Thoracic aorta (tissue), 2 donors: ENCODE results near the gene LIAS. TPM values are rescaled to one million over a fixed set of nuclear protein-coding genes. Genes with fewer than 3 reads are reported as not detected.
A peak's percentile ranks its signal among the peaks of the same experiment; 100 is the strongest.

Experiments
- ATAC-seq: fragments of 150-250 bp; one replicate; pipeline ENCODE4 v1.8.0; 2017; ENCODE audit warnings: low read depth; ENCODE audit not compliant: insufficient number of reproducible peaks, low FRiP score
- DNase-seq: peaks from one replicate; pipeline ENCODE4 v3.0.0-alpha.2; 2020; ENCODE audit warnings: low spot score
- H3K27ac ChIP-seq, 2 donors: fragments of 200-600 bp; sonication (generic); 1 replicate in 1 of 2; 2 replicates in 1 of 2; pipeline ENCODE4 v1.5.1; 2016; ENCODE audit warnings: mild to moderate bottlenecking in 2 of 2, moderate library complexity in 2 of 2
- H3K27me3 ChIP-seq: fragments of 200-600 bp; sonication (generic); replicated peaks from 2 replicates; pipeline ENCODE4 v1.6.0; 2016; ENCODE audit warnings: mild to moderate bottlenecking; ENCODE audit not compliant: insufficient read depth
- H3K36me3 ChIP-seq: fragments of 200-600 bp; sonication (generic); one replicate; pipeline ENCODE4 v1.5.1; 2016
- H3K4me1 ChIP-seq, 2 donors: fragments of 200-600 bp; sonication (generic); 1 replicate in 1 of 2; 2 replicates in 1 of 2; pipeline versions ENCODE4 v1.5.1 to v1.6.0; 2016; ENCODE audit warnings: low read depth in 2 of 2, mild to moderate bottlenecking in 1 of 2; ENCODE audit not compliant: control insufficient read depth in 1 of 2
- H3K4me3 ChIP-seq: fragments of 200-600 bp; sonication (generic); 2 replicates; pipeline ENCODE4 v1.5.1; 2016; ENCODE audit warnings: mild to moderate bottlenecking
- H3K9me3 ChIP-seq: fragments of 200-600 bp; sonication (generic); 2 replicates; pipeline ENCODE4 v1.5.1; 2016
- total RNA-seq, 2 donors: library from RNA; depleted of rRNA; stranded (reverse); fragments of >200 nt; gene quantifications; one replicate each; pipeline versions ENCODE4 v1.1.0 to v1.2.3, GENCODE V29; 2016
- TF ChIP-seq, protein P1 (sequence below): fragments of 200-600 bp; sonication (generic); IDR thresholded peaks from one replicate; pipeline ENCODE4 v1.5.1; 2019; ENCODE audit warnings: antibody characterized with exemption

Gene LIAS
- total RNA-seq, 2 donors from 2014 or later = 4.7 to 9.2 TPM

DNA sequence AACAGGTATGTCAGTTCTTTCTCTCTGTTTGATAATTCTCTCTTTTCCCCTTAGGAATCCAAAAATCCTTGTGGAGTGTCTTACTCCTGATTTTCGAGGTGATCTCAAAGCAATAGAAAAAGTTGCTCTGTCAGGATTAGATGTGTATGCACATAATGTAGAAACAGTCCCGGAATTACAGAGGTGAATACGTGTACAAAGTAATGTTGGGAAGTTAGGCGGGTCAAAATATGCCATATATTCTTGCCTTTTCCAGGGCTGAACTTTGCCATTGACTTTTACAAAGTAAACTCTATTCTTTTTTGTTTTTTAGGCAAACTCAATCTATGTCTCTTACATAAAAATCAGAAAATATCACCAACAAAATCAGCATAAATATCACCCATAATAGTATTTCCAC, 8.6 kb downstream of the LIAS start:
- DNase-seq (no peak), ATAC-seq (no peak)
- TF ChIP-seq, protein P1, sequence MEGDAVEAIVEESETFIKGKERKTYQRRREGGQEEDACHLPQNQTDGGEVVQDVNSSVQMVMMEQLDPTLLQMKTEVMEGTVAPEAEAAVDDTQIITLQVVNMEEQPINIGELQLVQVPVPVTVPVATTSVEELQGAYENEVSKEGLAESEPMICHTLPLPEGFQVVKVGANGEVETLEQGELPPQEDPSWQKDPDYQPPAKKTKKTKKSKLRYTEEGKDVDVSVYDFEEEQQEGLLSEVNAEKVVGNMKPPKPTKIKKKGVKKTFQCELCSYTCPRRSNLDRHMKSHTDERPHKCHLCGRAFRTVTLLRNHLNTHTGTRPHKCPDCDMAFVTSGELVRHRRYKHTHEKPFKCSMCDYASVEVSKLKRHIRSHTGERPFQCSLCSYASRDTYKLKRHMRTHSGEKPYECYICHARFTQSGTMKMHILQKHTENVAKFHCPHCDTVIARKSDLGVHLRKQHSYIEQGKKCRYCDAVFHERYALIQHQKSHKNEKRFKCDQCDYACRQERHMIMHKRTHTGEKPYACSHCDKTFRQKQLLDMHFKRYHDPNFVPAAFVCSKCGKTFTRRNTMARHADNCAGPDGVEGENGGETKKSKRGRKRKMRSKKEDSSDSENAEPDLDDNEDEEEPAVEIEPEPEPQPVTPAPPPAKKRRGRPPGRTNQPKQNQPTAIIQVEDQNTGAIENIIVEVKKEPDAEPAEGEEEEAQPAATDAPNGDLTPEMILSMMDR = no peak
- no peaks in the 10 kb centered on the region for H3K27me3 ChIP-seq
- H3K9me3 ChIP-seq = no peaks in the 10 kb centered on the region
- H3K4me1 ChIP-seq = no peaks in the 10 kb centered on the region
- no peak overlapping the region for H3K4me3 ChIP-seq
- H3K36me3 ChIP-seq = peaks cover 10% of the 10 kb centered on the region
- no peak overlapping the region for H3K27ac ChIP-seq

DNA sequence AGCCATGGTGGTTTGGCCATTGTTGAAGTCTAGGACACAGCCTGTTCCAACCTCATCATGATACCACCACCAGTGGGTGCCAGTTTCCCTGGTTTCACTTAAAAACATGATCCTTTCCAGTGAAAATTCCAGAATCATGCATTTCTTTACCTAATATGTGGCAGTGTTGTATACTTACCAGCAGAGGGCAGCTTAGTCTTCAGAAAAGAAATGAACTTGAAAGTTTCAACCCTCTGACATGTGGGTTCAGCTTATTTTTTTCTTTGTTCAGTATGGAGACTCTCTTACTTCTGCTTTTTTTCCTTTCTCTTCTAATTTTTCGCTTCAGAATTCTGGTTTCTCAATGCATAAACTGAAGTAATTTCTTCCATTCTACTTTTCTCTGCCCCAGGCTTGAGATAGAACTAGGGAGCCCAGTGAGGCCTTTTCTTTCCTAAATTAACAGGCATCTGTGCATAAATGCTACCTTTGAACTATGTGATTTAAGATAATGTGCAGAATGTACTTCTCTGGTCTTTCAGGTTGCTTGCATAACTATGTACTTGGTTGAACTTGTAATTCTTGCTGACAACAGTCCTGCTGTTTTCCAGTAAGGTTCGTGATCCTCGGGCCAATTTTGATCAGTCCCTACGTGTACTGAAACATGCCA, 10.7 kb downstream of the LIAS start:
- peak overlapping the region in 1 of 2 donors; percentile 7 for H3K27ac ChIP-seq
- H3K36me3 ChIP-seq = peaks cover 1% of the 10 kb centered on the region
- DNase-seq = no peak

DNA sequence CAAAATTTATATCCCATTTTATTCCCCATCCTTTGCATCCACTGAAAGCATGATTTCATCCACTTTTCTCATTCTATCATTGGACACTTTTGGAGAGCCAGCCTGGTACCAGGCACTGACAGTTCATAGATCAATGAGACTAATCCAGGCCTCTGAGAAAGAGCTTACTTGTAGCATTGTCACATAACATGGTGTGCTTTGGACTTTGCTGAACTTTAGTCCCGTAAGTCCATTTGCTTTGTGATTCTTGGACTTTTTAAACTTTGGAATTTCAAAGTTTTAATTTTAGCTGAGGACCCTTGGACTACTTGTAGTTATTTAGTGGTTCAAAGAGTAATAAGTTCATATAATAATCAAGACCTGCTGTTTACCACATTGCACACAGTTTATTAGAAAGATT, 11.5 kb downstream of the LIAS start:
- H3K27ac ChIP-seq = no peak overlapping the region
- no peaks in the 10 kb centered on the region for H3K36me3 ChIP-seq
- TF ChIP-seq, protein P1 = no peak
- no peaks in the 10 kb centered on the region for H3K27me3 ChIP-seq
- ATAC-seq (no peak), DNase-seq (no peak)
- H3K4me1 ChIP-seq = no peaks in the 10 kb centered on the region
- no peak overlapping the region for H3K4me3 ChIP-seq
- H3K9me3 ChIP-seq = no peaks in the 10 kb centered on the region

More for the DNA sequence above, 10.7 kb downstream of the LIAS start:
- no peaks in the 10 kb centered on the region for H3K4me1 ChIP-seq
- H3K4me3 ChIP-seq = no peak overlapping the region
- no peaks in the 10 kb centered on the region for H3K27me3 ChIP-seq
- H3K9me3 ChIP-seq = no peaks in the 10 kb centered on the region
- TF ChIP-seq, protein P1 = peak; percentile 87
- ATAC-seq = peak; percentile 79

DNA sequence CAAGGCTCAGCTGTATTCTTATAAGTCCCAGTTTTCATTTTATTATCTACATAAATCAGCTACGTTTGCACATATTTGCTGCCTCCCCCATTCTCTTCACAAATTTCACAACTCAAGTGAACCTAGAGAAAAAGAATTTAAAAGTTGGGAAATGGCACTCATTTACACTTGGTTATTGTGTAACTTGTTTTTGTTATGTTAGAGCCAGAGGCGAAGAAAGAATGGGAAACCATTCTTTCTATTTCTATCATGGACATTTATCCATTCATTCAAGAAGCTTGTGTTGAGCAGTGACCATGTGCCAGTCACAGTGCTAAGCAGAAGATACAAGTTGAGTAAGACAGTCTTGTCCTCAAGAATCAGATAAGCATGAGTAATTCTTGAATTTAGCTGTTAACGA, 13.5 kb downstream of the LIAS start:
- H3K36me3 ChIP-seq = no peaks in the 10 kb centered on the region
- TF ChIP-seq, protein P1 = no peak
- no peaks in the 10 kb centered on the region for H3K9me3 ChIP-seq
- no peak overlapping the region for H3K27ac ChIP-seq
- no peak overlapping the region for H3K4me3 ChIP-seq
- peaks cover 0 to 10% of the 10 kb centered on the region in 2 donors for H3K4me1 ChIP-seq
- no peaks in the 10 kb centered on the region for H3K27me3 ChIP-seq
- no peak for ATAC-seq
- DNase-seq = no peak

DNA sequence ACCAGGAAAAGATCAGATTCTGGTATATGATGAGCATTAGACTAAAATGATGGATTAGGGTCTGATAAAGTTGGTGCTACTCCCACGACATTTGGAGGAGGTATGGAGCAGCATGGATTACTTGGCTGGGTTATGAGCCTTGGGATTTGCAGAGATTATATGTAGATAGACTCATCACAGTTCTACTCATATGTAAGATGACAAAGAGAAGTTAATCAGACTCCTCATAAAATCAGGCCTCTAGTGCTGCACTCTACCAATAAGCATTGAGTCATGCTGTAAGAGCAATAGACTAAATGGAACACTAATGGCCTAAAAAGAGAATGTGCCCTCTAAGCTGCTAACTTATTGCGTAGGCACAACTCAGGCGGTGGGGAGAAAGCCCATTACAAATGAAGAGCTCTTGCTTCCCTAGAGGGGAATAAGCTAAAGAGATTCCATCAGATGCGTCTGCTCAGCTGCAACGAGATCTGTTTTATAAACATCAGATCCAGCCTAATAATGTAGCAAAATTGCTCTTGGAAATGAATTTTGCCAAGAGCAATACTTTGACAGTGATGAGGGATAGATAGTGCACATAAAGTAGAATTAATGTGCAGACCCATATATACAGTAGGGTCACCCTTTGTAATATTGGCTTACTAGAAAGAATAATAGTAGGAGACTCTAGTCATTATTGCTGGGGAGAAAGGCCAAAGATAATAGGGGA, 17.5 kb downstream of the LIAS start:
- TF ChIP-seq, protein P1 = no peak
- no peak for DNase-seq
- Histone ChIP-seq H3K4me3 (no peak overlapping the region), H3K27me3 (no peaks in the 10 kb centered on the region), H3K27ac (no peak overlapping the region), H3K9me3 (no peaks in the 10 kb centered on the region), H3K36me3 (no peaks in the 10 kb centered on the region), H3K4me1 (peaks cover 0 to 10% of the 10 kb centered on the region in 2 donors)
- ATAC-seq = no peak
